ENCODE results near the gene IL1RL2. TPM values are rescaled to one million over a fixed set of nuclear protein-coding genes. Genes with fewer than 3 reads are reported as not detected.

IL1RL2 gene
- total and polyA plus RNA-seq, 2 of the 4 experiments (the other 2 are of a cell fraction): 0.09 to 0.36 TPM

GRCh38 chr2:102179061-102179460, 7.8 kb upstream of the IL1RL2 start:
- POLR2A ChIA-PET (ENCODE audit: unreplicated experiment): no interaction called here
- Histone ChIP-seq H3K9me1 (ENCODE audit: insufficient read depth, low read length) (no peaks in the 10 kb centered on the region), H4K20me1 (ENCODE audit: insufficient read depth, low read length) (no peaks in the 10 kb centered on the region), H3K36me3 (ENCODE audit: control insufficient read depth, insufficient read depth, low read length) (peaks cover 38% of the 10 kb centered on the region), H3K4me1 (ENCODE audit: control insufficient read depth, insufficient read depth, low read length) (no peaks in the 10 kb centered on the region), H3K9me3 (ENCODE audit: control insufficient read depth, insufficient read depth, low read length) (no peaks in the 10 kb centered on the region), H3K14ac (replicated peaks; ENCODE audit: low read depth, low read length) (no peak overlapping the region), H3K56ac (ENCODE audit: extremely low read depth, insufficient read depth, low read length) (no peak overlapping the region), H3K4ac (ENCODE audit: low read depth, low read length) (no peak overlapping the region), H4K91ac (ENCODE audit: insufficient read depth, low read depth, low read length) (no peak overlapping the region), H3K18ac (ENCODE audit: low read depth, low read length) (no peak overlapping the region), H2AFZ (replicated peaks; ENCODE audit: low read length, poor library complexity) (no peak overlapping the region), H2BK120ac (ENCODE audit: low read depth, low read length) (no peak overlapping the region), H3K27ac (ENCODE audit: insufficient read depth, low read length) (no peak overlapping the region), H3K79me1 (ENCODE audit: low read depth in 1 of 2, low read length in 2 of 2) (no peaks in the 10 kb centered on the region), H4K8ac (ENCODE audit: low read depth in 2 of 2, low read length in 2 of 2) (no peak overlapping the region), H3K23ac (ENCODE audit: low read depth, low read length) (no peak overlapping the region), H2BK15ac (ENCODE audit: low read depth, low read length) (no peak overlapping the region), H2BK20ac (ENCODE audit: low read depth, low read length) (no peak overlapping the region), H3K4me2 (ENCODE audit: low read depth, low read length) (no peak overlapping the region), H3K4me3 (ENCODE audit: insufficient read depth, low read depth, low read length) (no peak overlapping the region), H3K9ac (ENCODE audit: low read depth, low read length) (no peak overlapping the region), H2AK9ac (replicated peaks; ENCODE audit: low read depth, low read length, poor library complexity) (no peak overlapping the region), H2AK5ac (ENCODE audit: low read depth, low read length) (no peak overlapping the region), H4K5ac (ENCODE audit: low read depth, low read length) (no peak overlapping the region), H3K27me3 (ENCODE audit: control insufficient read depth, insufficient read depth, low read length) (no peaks in the 10 kb centered on the region), H2BK5ac (ENCODE audit: low read depth, low read length, poor library complexity, severe bottlenecking) (no peak overlapping the region)
- ATAC-seq (ENCODE audit: low read depth) (no peak), DNase-seq (no peak)
- in situ Hi-C loops (cut with MboI; ENCODE audit: low sequenced_read_pairs): loop anchor here (10.0 kb wide), 2 partner anchors 266 to 294 kb away; no protein-coding TSS in a partner anchor
- CTCF ChIA-PET: no interaction called here
- WGBS, 2 experiments (ENCODE audit: extremely low coverage in 2 of 2, insufficient read length in 1 of 2): no CpG with 5 or more reads among the region's 3 CpGs
- intact Hi-C loops (cut with micrococcal nuclease): no loop called here
- BruUV-seq (replicated peaks): no TSS peak
- TF ChIP-seq SMC3 (IDR thresholded peaks at IDR 0.05; ENCODE audit: low read depth, low read length) (no peak), CTCF (conservative IDR thresholded peaks at IDR 0.05; ENCODE audit: low read depth, low read length) (no peak), POLR2A (IDR thresholded peaks at IDR 0.05; ENCODE audit: low read depth, low read length) (no peak), RFX5 (IDR thresholded peaks at IDR 0.05; ENCODE audit: low read depth, low read length) (no peak), MAZ (IDR thresholded peaks at IDR 0.05; ENCODE audit: borderline replicate concordance, low read depth, low read length) (no peak), NFE2L2 (IDR thresholded peaks at IDR 0.05; ENCODE audit: low read depth, low read length) (no peak), MXI1 (IDR thresholded peaks at IDR 0.05; ENCODE audit: borderline replicate concordance, low read depth, low read length) (no peak), CHD1 (IDR thresholded peaks at IDR 0.05; ENCODE audit: low read depth, low read length) (no peak), MAFK (IDR thresholded peaks at IDR 0.05; ENCODE audit: low read depth, low read length) (no peak), RAD21 (IDR thresholded peaks at IDR 0.05; ENCODE audit: low read length) (no peak), BHLHE40 (IDR thresholded peaks at IDR 0.05; ENCODE audit: low read depth, low read length) (no peak), ELK1 (IDR thresholded peaks at IDR 0.05; ENCODE audit: borderline replicate concordance, low read depth, low read length) (no peak), CEBPB (IDR thresholded peaks at IDR 0.05; ENCODE audit: low read depth, low read length) (no peak), RCOR1 (IDR thresholded peaks at IDR 0.05; ENCODE audit: insufficient replicate concordance, low read length) (no peak), FOS (IDR thresholded peaks at IDR 0.05; ENCODE audit: low read depth, low read length) (no peak), USF2 (IDR thresholded peaks at IDR 0.05; ENCODE audit: low read depth, low read length) (no peak)
- dilution Hi-C loops (cut with HindIII; ENCODE audit: low sequenced_read_pairs, unreplicated experiment): no loop called here

Data from IMR-90 (cell line).